GM12878 (cell line): ENCODE measurements around the gene GNAT1. TPM values are rescaled to one million over a fixed set of nuclear protein-coding genes. Genes with fewer than 3 reads are reported as not detected.

Experiments used
- ATAC-seq: fragments of 200-7000 bp; cut with Tn5 transposase; 3 replicates; pipeline ENCODE4 v1.9.1; 2020; ENCODE audit warnings: mild to moderate bottlenecking, moderate library complexity
- BruUV-seq: library from RNA; stranded (reverse); fragments of 400-500 nt; replicated peaks from 2 replicates; lab custom pipeline; 2021; lab: Mats Ljungman, UMichigan
- CTCF ChIA-PET: fragments of 300-600 bp; sonication (Branson Sonifier 250); formaldehyde crosslinking; extraction: SDS; loops from one replicate; lab custom pipeline; 2021; ENCODE audit warnings: inconsistent platforms; lab: Yijun Ruan, JAX
- POLR2A ChIA-PET: fragments of 350-600 bp; formaldehyde crosslinking; extraction: SDS; loops from one replicate; lab custom pipeline; 2021; ENCODE audit warnings: inconsistent platforms; lab: Charles Lee
- RAD21 ChIA-PET: fragments of 300-600 bp; sonication (Branson Sonifier 250); formaldehyde crosslinking; loops from one replicate; lab custom pipeline; 2023; ENCODE audit warnings: antibody characterized with exemption; ENCODE audit not compliant: unreplicated experiment; lab: Charles Lee
- SMC1A ChIA-PET: fragments of 300-600 bp; sonication (Branson Sonifier 250); formaldehyde crosslinking; loops from one replicate; lab custom pipeline; 2023; ENCODE audit not compliant: unreplicated experiment, uncharacterized antibody; lab: Charles Lee
- DNase-seq: peaks from one replicate; pipeline ENCODE4 v3.0.0-alpha.2; 2011; ENCODE audit warnings: low read depth, low spot score
- FAIRE-seq: peaks from 3 replicates; lab custom pipeline; 2011; peaks lifted over from hg19 to GRCh38; lab: Jason Lieb, UNC
- H2AFZ ChIP-seq: 2 replicates; pipeline ENCODE4 v1.6.0; 2011; ENCODE audit warnings: low read depth, low read length, control low read depth; ENCODE audit not compliant: control insufficient read depth
- H3K27ac ChIP-seq: 2 replicates; pipeline ENCODE4 v1.5.1; 2011; ENCODE audit warnings: control low read depth; ENCODE audit not compliant: control insufficient read depth, insufficient read depth
- H3K27me3 ChIP-seq, 2 experiments: replicated peaks in 1 of 2; 2 replicates each; pipeline versions ENCODE4 v1.6.0 to v1.6.1; 2011; ENCODE audit warnings: low read length in 1 of 2; ENCODE audit not compliant: control insufficient read depth in 2 of 2, insufficient read depth in 2 of 2
- H3K36me3 ChIP-seq, 2 experiments: 2 replicates each; pipeline ENCODE4 v1.5.1; 2011; ENCODE audit warnings: low read length in 1 of 2; ENCODE audit not compliant: control insufficient read depth in 2 of 2, insufficient read depth in 2 of 2
- H3K4me1 ChIP-seq: 2 replicates; pipeline ENCODE4 v1.6.1; 2011; ENCODE audit warnings: mild to moderate bottlenecking, low read length, moderate library complexity, mixed read lengths; ENCODE audit not compliant: control insufficient read depth, insufficient read depth
- H3K4me2 ChIP-seq: 2 replicates; pipeline ENCODE4 v1.6.0; 2011; ENCODE audit warnings: control low read depth; ENCODE audit not compliant: control insufficient read depth, insufficient read depth
- H3K4me3 ChIP-seq: fragments of 200-600 bp; sonication (generic); 2 replicates; pipeline ENCODE4 v1.5.1; 2016
- H3K79me2 ChIP-seq: 2 replicates; pipeline ENCODE4 v1.6.0; 2011; ENCODE audit warnings: low read length; ENCODE audit not compliant: control insufficient read depth, insufficient read depth
- H3K9ac ChIP-seq: 2 replicates; pipeline ENCODE4 v1.8.0; 2011; ENCODE audit warnings: low read length, control low read depth, mixed read lengths; ENCODE audit not compliant: control insufficient read depth, insufficient read depth
- H3K9me3 ChIP-seq: replicated peaks from 3 replicates; pipeline ENCODE4 v1.5.1; 2011; ENCODE audit warnings: mild to moderate bottlenecking, low read length; ENCODE audit not compliant: control insufficient read depth, insufficient read depth
- H4K20me1 ChIP-seq: 2 replicates; pipeline ENCODE4 v1.6.0; 2011; ENCODE audit not compliant: control insufficient read depth, insufficient read depth
- ATF7 ChIP-seq: fragments of 450-650 bp; IDR thresholded peaks from 2 replicates; pipeline ENCODE4 v1.6.1; 2016; ENCODE audit warnings: low read depth, mild to moderate bottlenecking
- BCL3 ChIP-seq: IDR thresholded peaks from 2 replicates; pipeline ENCODE4 v1.6.1; 2011; ENCODE audit warnings: borderline replicate concordance, low read depth, mild to moderate bottlenecking, moderate library complexity, low read length; ENCODE audit not compliant: insufficient read depth, poor library complexity, severe bottlenecking
- HDAC2 ChIP-seq: fragments of 200-600 bp; sonication (generic); IDR thresholded peaks from 2 replicates; pipeline ENCODE4 v1.6.1; 2017
- IKZF1 ChIP-seq: fragments of 450-650 bp; conservative IDR thresholded peaks from 2 replicates; pipeline ENCODE4 v1.6.1; 2017; ENCODE audit warnings: antibody characterized with exemption, mild to moderate bottlenecking
- IKZF2 ChIP-seq, 2 experiments: fragments of 450-650 bp; IDR thresholded peaks; 2 replicates each; pipeline ENCODE4 v1.6.1; 2017; ENCODE audit warnings: mild to moderate bottlenecking in 2 of 2, moderate library complexity in 2 of 2
- IRF5 ChIP-seq: fragments of 450-650 bp; IDR thresholded peaks from 2 replicates; pipeline ENCODE4 v1.6.1; 2017; ENCODE audit warnings: borderline replicate concordance
- MEF2B ChIP-seq: fragments of 450-650 bp; IDR thresholded peaks from 2 replicates; pipeline ENCODE4 v1.6.1; 2018; ENCODE audit warnings: mild to moderate bottlenecking, moderate library complexity; ENCODE audit not compliant: partially characterized antibody, poor library complexity, severe bottlenecking
- MXI1 ChIP-seq: fragments of 150-350 bp; IDR thresholded peaks from 2 replicates; pipeline ENCODE4 v1.6.1; 2011; ENCODE audit warnings: low read depth, mild to moderate bottlenecking, inconsistent platforms, low read length, improper control_type of control experiment
- NFYB ChIP-seq: IDR thresholded peaks from 2 replicates; pipeline ENCODE4 v1.6.1; 2011; ENCODE audit warnings: low read depth, mild to moderate bottlenecking, low read length, improper control_type of control experiment, moderate library complexity; ENCODE audit not compliant: insufficient read depth
- PAX5 ChIP-seq: IDR thresholded peaks from 2 replicates; pipeline ENCODE4 v1.6.1; 2011; ENCODE audit warnings: low read depth, low read length, borderline replicate concordance
- PML ChIP-seq: IDR thresholded peaks from 2 replicates; pipeline ENCODE4 v1.6.1; 2012; ENCODE audit warnings: low read length, inconsistent platforms
- PRDM15 ChIP-seq: fragments of 450-650 bp; formaldehyde crosslinking; IDR thresholded peaks from 2 replicates; pipeline ENCODE4 v1.4.0; 2020; ENCODE audit warnings: mild to moderate bottlenecking, moderate library complexity
- RELB ChIP-seq: fragments of 450-650 bp; IDR thresholded peaks from 2 replicates; pipeline ENCODE4 v1.6.1; 2017; ENCODE audit warnings: low read depth, mild to moderate bottlenecking, moderate library complexity
- YY1 ChIP-seq: IDR thresholded peaks from 2 replicates; pipeline ENCODE4 v1.6.1; 2011; ENCODE audit warnings: low read depth, mild to moderate bottlenecking, low read length
- ZNF207 ChIP-seq: fragments of 450-650 bp; IDR thresholded peaks from 2 replicates; pipeline ENCODE4 v1.6.1; 2014; ENCODE audit warnings: antibody characterized with exemption, mild to moderate bottlenecking, borderline replicate concordance
- WGBS: methylation state at CpG from one replicate; pipeline ENCODE4 v1.1.6; 2016; ENCODE audit warnings: low lambda C conversion rate; ENCODE audit not compliant: insufficient replicate concordance, insufficient coverage; ENCODE audit errors: missing lambda C conversion rate; 5-methylcytosine and 5-hydroxymethylcytosine counted together
- in situ Hi-C: fragments of 300-500 bp; cut with MboI; formaldehyde crosslinking; loops from 9 replicates; pipeline ENCODE4 v1.14.3; 2018; ENCODE audit warnings: mixed read lengths
- intact Hi-C: fragments of 100-400 bp; cut with micrococcal nuclease; formaldehyde crosslinking; loops from one replicate; pipeline ENCODE4 v1.14.2; 2022; ENCODE audit not compliant: unreplicated experiment
- polyA plus RNA-seq, 11 experiments: library from polyadenylated mRNA; depleted of rRNA in 4 of 11; unstranded in 6 of 11; stranded (reverse) in 5 of 11; fragments of >200 nt; fragmentation: Nextera tagmentation in 4 of 11; fragmentation: Illumina TruSeq in 1 of 11; extraction: Ambion mirVana in 4 of 11; extraction: Trizol in 1 of 11; gene quantifications; 1 replicate in 1 of 11; 2 replicates in 10 of 11; pipeline versions ENCODE4 v1.2.1 to v1.2.3, GENCODE V29; 2011 to 2016; ENCODE audit warnings: inconsistent platforms in 2 of 11, missing spikeins in 2 of 11, low read depth in 1 of 11
- total RNA-seq, 4 experiments: library from RNA; depleted of rRNA in 3 of 4; stranded (reverse); fragments of >200 nt in 3 of 4; fragmentation: Illumina TruSeq in 1 of 4; extraction: Trizol in 1 of 4; gene quantifications; 2 replicates each; pipeline versions ENCODE4 v1.2.1 to v1.2.3, GENCODE V29; 2013 to 2021

Gene GNAT1
- total and polyA plus RNA-seq, 10 of the 15 experiments (the other 5 are each of a cell fraction or from before 2014, with no cell fraction given): not detected

- no peak for ATAC-seq
- in situ Hi-C loops: no loop called here
- TF ChIP-seq IKZF2 (IDR thresholded peaks at IDR 0.05): no peak
- no peak for TF ChIP-seq IKZF1
- no peak for TF ChIP-seq PAX5
- no peak for TF ChIP-seq HDAC2
- TF ChIP-seq IRF5: no peak
- TF ChIP-seq YY1: no peak
- no peak for TF ChIP-seq PML
- no peak for TF ChIP-seq NFYB
- TF ChIP-seq ATF7: no peak
- TF ChIP-seq PRDM15 (CRISPR knock-in tag): no peak
- TF ChIP-seq RELB: no peak
- no peak for TF ChIP-seq BCL3
- no peak for TF ChIP-seq ZNF207
- TF ChIP-seq MXI1: no peak
- no peak for TF ChIP-seq MEF2B
These were observed 19.3 kb downstream of the GNAT1 start for GRCh38 chr3:50210510-50211367.

More at GRCh38 chr3:50210510-50211367, 19.3 kb downstream of the GNAT1 start:
- DNase-seq: no peak
- WGBS: 44% methylated on average over 13 of the region's 13 CpGs
- no peaks in the 10 kb centered on the region for H3K4me1 ChIP-seq
- H3K79me2 ChIP-seq: no peaks in the 10 kb centered on the region
- H3K9ac ChIP-seq: no peak overlapping the region
- no TSS peak for BruUV-seq
- H4K20me1 ChIP-seq: no peaks in the 10 kb centered on the region
- CTCF ChIA-PET: interaction anchor here (0.9 to 2.1 kb wide), 4 partner anchors 11 to 62 kb away, joined by 3 to 8 read pairs (median 4); no protein-coding TSS in a partner anchor
- no peak overlapping the region for H3K27ac ChIP-seq
- no peaks in the 10 kb centered on the region for H3K36me3 ChIP-seq
- peaks cover 5 to 9% of the 10 kb centered on the region in 2 experiments for H3K27me3 ChIP-seq
- RAD21 ChIA-PET: interaction anchor here (0.7 to 1.4 kb wide), 3 partner anchors 14 to 641 kb away, joined by 3 to 5 read pairs (median 5); no protein-coding TSS in a partner anchor
- H2AFZ ChIP-seq: no peak overlapping the region
- intact Hi-C loops: no loop called here
- POLR2A ChIA-PET: interaction anchor here (1.1 to 1.4 kb wide), 2 partner anchors 9 to 25 kb away, joined by 3 read pairs; partner anchors contain the start of gene GNAI2
- H3K4me2 ChIP-seq: no peak overlapping the region
- FAIRE-seq: no peak
- H3K4me3 ChIP-seq: no peak overlapping the region
- SMC1A ChIA-PET: no interaction called here
- H3K9me3 ChIP-seq: no peaks in the 10 kb centered on the region
